H7 (cell line): Measurements from ENCODE around the gene AUTS2. TPM values are rescaled to one million over a fixed set of nuclear protein-coding genes. Genes with fewer than 3 reads are reported as not detected.
"Not testable (repeated sequence)": the region's sequence is repeated elsewhere in the genome, so short reads cannot be mapped to it uniquely, and the experiment has no call there.

ENCODE experiments used
- DNase-seq: peaks from one replicate; pipeline ENCODE4 v3.0.0; 2012
- H3K27me3 ChIP-seq: 2 replicates; pipeline ENCODE4 v1.6.0; 2011; ENCODE audit warnings: mild to moderate bottlenecking, low read length; ENCODE audit not compliant: control insufficient read depth, insufficient read depth
- H3K36me3 ChIP-seq: replicated peaks from 2 replicates; pipeline ENCODE4 v1.5.1; 2011; ENCODE audit warnings: low read length; ENCODE audit not compliant: control insufficient read depth, insufficient read depth
- H3K4me3 ChIP-seq: 2 replicates; pipeline ENCODE4 v1.5.1; 2011; ENCODE audit warnings: low read depth, mild to moderate bottlenecking, control low read depth, low read length, moderate library complexity; ENCODE audit not compliant: insufficient read depth
- total RNA-seq: library from RNA; depleted of rRNA; stranded (reverse); fragments of >200 nt; shearing (Covaris generic); gene quantifications from 2 replicates; pipeline ENCODE4 v1.2.3, GENCODE V29; 2014

Gene AUTS2
- total RNA-seq, 1 experiment from 2014 or later: 16.1 TPM

DNA sequence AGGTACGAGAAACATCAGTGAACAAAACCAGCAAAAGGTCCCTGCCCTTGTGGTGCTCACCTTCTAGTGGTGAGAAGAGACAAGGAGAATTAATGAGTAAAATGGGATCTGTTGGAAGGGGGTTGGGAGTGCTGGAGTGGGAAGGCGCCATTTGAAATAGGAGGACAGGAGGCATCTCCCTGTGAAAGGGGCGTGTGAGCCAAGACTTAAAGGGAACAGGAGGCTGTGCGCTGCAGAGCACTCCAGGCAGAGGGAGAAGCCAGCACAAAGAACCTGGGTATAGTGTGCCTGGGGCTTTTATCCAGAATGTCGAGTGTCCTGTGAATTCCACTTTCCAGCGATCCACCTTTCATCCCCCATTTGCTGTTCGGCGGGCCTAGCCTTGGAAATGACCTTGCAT is 1035.8 kb downstream of the AUTS2 start:
- DNase-seq: no peak
- Histone ChIP-seq H3K36me3 (no peaks in the 10 kb centered on the region), H3K27me3 (peaks cover 2% of the 10 kb centered on the region; the same call in 1 of the 2 replicates)

DNA sequence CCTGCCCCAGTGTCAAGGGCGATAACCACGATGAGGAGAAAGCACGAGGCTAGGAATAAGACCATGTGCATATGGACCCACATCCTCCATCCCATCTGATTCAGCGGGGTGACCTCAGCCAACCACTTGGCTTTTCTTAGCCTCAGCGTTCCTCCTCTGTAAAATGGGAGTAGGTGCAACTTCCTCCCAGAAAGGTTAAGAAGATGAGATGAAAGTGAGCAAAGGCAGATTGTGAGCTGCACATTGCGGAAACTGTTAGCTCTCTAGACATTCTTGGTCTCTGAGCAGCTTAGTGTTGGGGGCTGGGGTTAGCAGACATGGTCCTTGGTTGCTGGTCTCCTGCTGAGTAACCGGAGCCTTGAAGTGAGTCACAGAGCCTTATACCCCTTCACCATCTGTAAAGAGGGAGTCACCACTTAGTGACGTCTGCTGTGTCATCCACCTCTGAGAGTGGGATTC is 1036.4 kb downstream of the AUTS2 start:
- no peaks in the 10 kb centered on the region for H3K36me3 ChIP-seq
- H3K27me3 ChIP-seq: peaks cover 2% of the 10 kb centered on the region; the same call in 1 of the 2 replicates
- no peak overlapping the region for H3K4me3 ChIP-seq
- no peak for DNase-seq

More for the DNA sequence above, 1035.8 kb downstream of the AUTS2 start:
- H3K4me3 ChIP-seq: no peak overlapping the region

DNA sequence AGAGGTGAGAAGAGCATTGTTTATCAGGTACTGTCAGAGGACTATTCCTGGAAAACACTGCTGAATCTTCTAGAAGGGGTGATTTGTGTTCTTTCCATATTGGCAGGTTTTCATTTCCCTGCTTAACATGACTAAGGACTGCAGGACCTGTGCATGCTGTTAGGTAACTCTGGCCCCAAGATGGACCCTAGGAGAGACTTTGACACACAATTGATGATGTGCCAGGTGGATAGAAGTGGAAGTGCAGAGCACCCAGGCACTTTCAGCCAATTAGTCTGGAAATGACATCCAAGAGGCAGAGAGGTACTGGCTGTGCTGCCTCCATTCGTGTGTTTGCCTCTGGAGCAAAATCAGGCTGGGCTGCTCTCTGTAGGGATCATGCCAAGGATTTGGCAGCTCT is 1037.4 kb downstream of the AUTS2 start:
- H3K36me3 ChIP-seq: no peaks in the 10 kb centered on the region
- DNase-seq: no peak
- H3K4me3 ChIP-seq: no peak overlapping the region
- peaks cover 2% of the 10 kb centered on the region; the same call in 1 of the 2 replicates for H3K27me3 ChIP-seq

DNA sequence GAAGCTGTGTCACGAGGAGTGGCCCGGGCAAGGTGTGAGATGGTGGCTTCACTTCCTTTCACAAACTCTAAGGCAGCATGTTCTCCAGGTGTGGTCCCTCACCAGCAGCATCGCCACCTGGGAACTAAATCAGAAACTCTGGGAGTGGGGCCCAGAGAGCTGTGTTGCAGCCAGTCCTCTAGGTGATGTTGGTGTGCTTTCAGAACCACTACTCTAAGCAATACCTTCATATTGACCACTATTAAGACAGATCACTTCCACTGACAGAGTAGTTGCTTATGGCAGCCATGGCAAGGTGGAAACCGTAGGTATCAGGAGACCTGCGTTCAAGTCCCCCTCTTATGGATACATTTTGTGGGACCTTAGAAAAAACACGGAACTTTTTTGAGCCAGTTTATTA is 1037.9 kb downstream of the AUTS2 start:
- no peaks in the 10 kb centered on the region for H3K36me3 ChIP-seq
- H3K4me3 ChIP-seq: no peak overlapping the region
- no peak for DNase-seq
- H3K27me3 ChIP-seq: peaks cover 2% of the 10 kb centered on the region; the same call in 1 of the 2 replicates

DNA sequence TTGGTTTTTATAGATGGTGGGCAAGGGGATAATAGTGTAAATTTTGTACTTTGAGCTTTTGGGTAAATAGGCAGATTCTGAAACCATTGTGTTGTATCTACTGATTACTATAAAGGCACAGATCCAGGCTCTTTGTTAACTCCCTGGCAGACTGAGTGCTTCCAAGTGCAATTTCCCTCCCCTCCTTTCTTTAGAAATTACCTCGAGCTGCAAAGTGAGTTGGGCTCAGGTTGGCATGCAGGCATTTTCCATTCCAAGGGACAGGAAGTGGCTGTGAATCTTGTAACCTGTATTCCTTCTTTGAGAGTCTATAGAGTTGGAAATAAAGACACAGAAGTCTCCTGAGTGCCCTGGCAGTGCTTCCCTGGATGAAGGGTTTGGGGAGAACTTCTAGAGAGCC is 1039.5 kb downstream of the AUTS2 start:
- H3K27me3 ChIP-seq: peaks cover under 1% of the 10 kb centered on the region; the same call in 1 of the 2 replicates
- peak; percentile 33 for DNase-seq
- no peak overlapping the region for H3K4me3 ChIP-seq
- no peaks in the 10 kb centered on the region for H3K36me3 ChIP-seq

DNA sequence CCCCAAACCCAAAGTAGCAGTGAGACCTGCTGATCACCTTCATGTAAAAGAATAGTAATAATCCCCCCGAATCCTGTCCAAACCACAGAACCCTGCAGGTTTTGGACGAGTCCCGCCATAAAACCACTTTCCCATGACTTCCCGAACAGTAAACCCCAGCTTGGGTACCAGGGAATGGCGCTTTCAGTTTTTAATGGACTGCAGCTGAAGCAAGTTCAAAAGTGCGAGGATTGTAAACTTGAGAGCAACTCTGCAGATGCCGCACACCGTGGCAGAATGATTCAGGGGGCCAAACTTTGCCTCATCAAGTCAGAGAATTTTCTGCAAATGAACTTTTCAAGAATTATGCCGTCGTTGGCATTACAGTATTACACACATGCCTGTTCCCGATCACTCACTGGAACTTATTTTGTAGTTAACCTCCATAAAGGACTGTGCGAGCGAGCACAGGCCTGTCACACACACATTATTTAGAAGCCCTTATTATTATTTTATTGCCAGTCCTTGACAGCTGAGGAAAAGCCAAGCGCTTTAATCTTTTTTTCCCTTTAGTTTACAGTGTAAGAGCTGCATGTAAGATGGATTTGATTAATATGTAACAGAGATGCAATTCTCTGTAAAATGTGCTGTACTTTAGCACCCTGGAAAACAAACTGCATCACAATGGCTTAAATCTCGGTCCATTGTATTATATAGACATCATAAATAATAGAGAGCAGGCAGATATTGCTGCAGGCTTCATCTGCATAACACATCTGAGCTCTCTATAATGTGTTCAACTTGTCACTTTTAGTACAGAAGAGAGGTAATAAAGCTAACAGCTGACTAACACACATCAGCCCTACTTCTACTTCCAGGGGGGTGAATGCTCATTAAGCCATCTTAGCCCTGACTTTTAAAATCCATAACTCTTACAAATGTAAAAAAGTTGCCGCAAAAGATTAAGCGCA is 1040.2 kb downstream of the AUTS2 start:
- no peak for DNase-seq
- no peaks in the 10 kb centered on the region for H3K27me3 ChIP-seq
- H3K36me3 ChIP-seq: no peaks in the 10 kb centered on the region

DNA sequence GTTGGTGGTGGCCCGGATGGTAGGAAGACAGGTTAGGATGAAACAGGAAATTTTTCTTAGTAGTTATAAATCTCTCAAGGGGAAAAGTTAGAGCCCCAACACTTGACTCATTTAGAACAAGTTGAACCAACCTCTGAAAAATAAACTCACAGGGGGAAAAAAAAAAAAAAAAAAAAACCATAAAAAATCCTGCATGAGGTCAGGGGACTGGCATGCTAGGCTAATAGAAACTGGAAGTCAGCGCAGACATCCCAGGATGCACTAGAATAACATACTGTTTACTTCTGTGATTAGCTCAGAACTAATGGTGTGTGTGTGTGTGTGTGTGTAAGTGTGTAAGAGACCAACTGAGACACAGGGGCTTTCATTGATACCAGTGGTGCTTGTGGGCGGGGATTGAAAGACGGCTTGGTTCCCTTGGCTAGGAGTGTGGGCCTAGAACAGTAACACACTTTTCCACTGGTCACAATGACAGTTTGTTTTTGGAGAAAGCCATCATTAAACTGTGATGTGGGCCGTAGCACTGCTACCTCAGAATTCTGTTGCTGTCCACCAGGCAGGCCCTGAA is 1042.1 kb downstream of the AUTS2 start:
- Histone ChIP-seq H3K36me3 (no peaks in the 10 kb centered on the region), H3K27me3 (no peaks in the 10 kb centered on the region), H3K4me3 (no peak overlapping the region)
- no peak for DNase-seq

More for the DNA sequence above, 1040.2 kb downstream of the AUTS2 start:
- H3K4me3 ChIP-seq: no peak overlapping the region

DNA sequence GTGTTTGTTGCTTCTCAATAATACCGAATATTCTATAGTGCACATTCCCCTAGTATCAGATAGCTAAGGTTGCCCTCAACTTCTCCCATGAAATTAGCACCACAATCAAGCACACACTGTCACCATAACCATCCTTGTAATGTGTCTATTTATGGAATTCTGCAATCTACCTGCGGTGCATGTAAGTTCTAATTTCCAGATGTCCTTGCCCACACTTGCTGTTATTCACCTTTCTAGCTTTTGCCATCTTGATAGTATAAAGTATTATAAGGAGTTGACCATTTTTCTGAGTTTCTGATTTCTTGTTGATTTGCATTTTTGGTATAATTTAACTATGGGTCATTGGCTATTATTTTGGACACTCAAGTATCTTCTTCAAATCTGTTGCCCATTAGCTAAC is 1043.6 kb downstream of the AUTS2 start:
- no peaks in the 10 kb centered on the region for H3K27me3 ChIP-seq
- H3K36me3 ChIP-seq: no peaks in the 10 kb centered on the region
- no peak for DNase-seq
- H3K4me3 ChIP-seq: no peak overlapping the region

DNA sequence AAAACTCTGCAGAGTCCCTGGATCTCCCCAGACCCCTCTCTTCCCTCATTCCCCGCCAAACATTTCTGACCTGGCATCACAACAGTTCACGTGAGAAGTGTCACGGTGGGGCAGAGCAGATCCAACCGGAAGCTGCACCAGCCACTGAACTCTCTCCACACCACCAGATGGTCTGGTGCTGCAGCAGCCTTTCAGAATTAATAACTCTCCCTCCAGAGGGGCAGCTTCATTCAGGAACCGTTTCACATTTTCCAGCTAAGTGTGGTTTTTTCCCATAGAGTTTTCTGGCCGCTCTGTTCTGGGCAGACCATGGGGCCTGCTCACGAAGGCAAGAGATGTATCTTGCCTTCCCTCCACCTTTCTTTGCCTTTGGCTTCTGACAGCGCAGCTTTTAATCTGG is 1047.0 kb downstream of the AUTS2 start:
- Histone ChIP-seq H3K27me3 (no peaks in the 10 kb centered on the region), H3K36me3 (no peaks in the 10 kb centered on the region), H3K4me3 (no peak overlapping the region)
- DNase-seq: no peak

DNA sequence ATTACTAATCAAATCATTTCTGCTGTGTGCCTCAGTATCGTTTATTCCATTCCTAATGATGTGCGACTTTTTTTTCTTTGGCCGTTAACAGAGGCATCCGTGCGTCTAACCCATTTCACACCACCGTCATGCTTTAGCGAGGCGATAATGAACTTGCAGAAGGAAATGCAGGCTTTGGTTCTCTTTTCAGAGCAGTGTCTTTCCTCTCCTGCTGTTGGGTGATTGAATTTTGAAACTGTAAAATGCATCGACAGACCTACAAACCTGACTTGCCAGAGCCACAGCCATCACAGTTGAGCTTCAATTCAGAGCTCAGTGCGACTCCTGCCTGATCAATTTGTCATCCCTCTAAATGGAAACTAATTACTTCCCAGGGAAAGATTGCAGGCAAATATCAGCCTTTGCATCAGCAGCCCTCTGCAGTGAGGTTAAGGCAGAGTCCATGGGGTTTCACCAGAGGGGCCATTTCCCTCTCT is 1047.6 kb downstream of the AUTS2 start:
- DNase-seq: no peak
- no peaks in the 10 kb centered on the region for H3K36me3 ChIP-seq
- no peaks in the 10 kb centered on the region for H3K27me3 ChIP-seq
- no peak overlapping the region for H3K4me3 ChIP-seq

DNA sequence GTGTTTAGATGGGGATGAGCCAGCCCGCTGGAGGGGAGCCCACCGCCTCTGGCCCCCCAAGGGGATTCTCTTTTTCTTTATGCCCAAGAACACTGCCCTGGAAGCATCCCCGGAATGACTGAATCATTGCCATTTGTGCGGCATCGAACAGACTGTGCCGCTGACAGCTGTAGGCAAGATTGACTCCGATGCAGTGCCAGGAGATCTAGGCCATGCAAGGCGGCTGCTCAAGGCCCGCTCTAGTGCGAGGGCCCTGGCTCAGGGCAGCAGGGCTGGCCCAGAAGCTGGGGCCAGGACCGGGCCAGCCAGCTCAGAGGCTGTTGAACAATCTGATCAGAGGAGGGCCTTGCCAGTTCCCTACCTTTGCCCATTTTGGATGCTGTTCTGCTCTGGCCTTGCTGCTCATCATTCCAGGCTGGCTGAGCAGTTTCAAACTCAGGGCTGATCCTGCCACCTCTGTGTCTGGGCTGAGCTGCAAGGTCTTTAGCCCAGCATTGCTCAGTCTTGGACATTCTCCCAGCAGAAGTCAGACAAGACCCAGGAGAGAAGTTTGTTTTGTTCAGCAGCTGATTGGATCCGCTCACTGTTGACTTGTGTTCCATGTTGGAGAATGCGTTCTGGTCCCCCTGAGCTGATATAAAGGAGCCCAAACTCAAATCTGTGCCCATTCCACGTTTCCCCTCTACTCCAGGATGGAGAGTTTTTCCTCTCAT is 1048.4 kb downstream of the AUTS2 start:
- Histone ChIP-seq H3K27me3 (no peaks in the 10 kb centered on the region), H3K36me3 (no peaks in the 10 kb centered on the region), H3K4me3 (no peak overlapping the region)
- no peak for DNase-seq

DNA sequence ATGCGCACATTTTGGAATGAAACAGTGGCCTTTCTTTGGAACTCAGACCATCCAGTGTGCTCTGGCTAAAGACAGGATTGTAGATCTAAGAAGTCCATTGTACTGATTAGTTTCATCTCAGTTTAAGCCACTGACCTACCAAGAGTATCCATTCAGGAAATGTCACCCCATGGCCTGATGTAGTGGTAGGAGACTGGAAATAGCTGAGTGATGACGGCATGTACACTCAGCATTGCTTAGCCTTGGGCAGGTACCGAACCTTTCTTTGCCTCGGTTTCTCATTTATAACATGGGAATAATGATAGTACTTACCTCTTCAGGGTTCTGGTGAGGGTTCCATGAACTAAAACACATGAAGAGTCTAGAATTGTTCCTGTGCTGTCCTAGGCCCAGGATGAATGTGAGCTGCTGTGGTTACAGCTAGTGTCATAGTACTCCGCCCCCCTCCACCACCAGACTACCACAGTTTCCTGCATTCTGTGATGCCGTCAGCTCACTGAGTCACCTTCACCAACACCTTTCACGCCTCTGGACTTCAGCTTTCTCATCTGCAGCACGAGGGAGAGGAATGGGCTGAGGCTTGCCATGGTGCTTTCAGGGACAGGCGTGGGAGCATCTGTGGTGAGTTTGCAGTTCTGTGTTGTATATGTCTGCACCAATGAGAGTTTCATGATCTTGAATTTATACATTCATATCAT is 1049.7 kb downstream of the AUTS2 start:
- no peak for DNase-seq
- H3K27me3 ChIP-seq: no peaks in the 10 kb centered on the region
- H3K4me3 ChIP-seq: no peak overlapping the region
- H3K36me3 ChIP-seq: no peaks in the 10 kb centered on the region

DNA sequence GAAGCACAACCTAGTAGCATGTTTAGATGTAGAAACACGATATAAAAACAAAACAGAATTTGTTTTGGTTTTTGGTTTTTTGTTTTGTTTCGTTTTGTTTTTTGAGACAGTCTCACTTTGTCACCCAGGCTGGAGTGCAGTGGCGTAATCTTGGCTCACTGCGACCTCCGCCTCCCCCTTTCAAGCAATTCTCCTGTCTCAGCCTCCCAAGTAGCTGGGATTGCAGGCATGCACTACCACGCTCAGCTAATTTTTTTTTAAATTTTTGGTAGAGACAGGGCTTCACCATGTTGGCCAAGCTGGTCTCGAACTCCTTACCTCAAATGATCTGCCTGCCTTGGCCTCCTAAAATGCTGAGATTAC is 1050.2 kb downstream of the AUTS2 start:
- H3K36me3 ChIP-seq, DNase-seq, H3K4me3 ChIP-seq, H3K27me3 ChIP-seq: not testable (repeated sequence)

DNA sequence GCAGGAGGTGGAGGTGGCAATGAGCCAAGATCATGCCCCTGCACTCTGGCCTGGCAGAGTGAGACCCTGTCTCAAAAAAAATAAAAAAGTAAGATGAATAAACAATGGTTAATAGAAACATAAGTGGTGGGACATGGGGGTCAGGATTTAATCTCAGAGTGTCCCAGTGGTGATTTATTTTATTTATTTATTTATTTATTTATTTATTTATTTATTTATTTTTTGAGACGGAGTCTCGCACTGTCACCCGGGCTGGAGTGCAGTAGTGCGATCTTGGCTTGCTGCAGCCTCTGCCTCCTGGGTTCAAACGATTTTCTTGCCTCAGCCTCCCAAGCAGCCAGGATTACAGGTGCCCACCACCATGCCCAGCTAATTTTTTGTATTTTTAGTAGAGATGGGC is 1051.0 kb downstream of the AUTS2 start:
- DNase-seq: no peak

More for the DNA sequence above, 1051.0 kb downstream of the AUTS2 start:
- no peak overlapping the region for H3K4me3 ChIP-seq
- no peaks in the 10 kb centered on the region for H3K36me3 ChIP-seq
- no peaks in the 10 kb centered on the region for H3K27me3 ChIP-seq
